ENCODE measurements around the gene ZSWIM9. TPM values are rescaled to one million over a fixed set of nuclear protein-coding genes. Genes with fewer than 3 reads are reported as not detected.

ZSWIM9 gene
- total RNA-seq, 2 experiments from 2014 or later: 8.4 to 9.5 TPM

- Mint-ChIP-seq H3K4me3 (peak overlapping the region; percentile 82), H3K36me3 (ENCODE audit: low read depth) (peaks cover 42% of the 10 kb centered on the region), H3K9me3 (no peaks in the 10 kb centered on the region), H3K27me3 (no peaks in the 10 kb centered on the region), H3K4me1 (ENCODE audit: low read depth) (peaks cover 31% of the 10 kb centered on the region), H3K27ac (peak overlapping the region; percentile 82)
- no peak for DNase-seq
- intact Hi-C loops (cut with micrococcal nuclease): no loop called here
- CTCF ChIA-PET: interaction anchor here (1.3 to 1.7 kb wide), 3 partner anchors 23 to 90 kb away, joined by 3 to 5 read pairs (median 4); no protein-coding TSS in a partner anchor
- POLR2A ChIA-PET: interaction anchor here (0.9 to 3.2 kb wide), 4 partner anchors 14 to 84 kb away, joined by 4 to 15 read pairs (median 5); no protein-coding TSS in a partner anchor
- TF ChIP-seq CTCF (IDR thresholded peaks at IDR 0.05): no peak
- peak; percentile 5 for ATAC-seq
These were observed 402 bp downstream of the ZSWIM9 start for GRCh38 chr19:48170817-48171347.

- H3K4me3 Mint-ChIP-seq: peak overlapping the region; percentile 82
- CTCF ChIA-PET: interaction anchor here (1.3 to 1.7 kb wide), 3 partner anchors 22 to 89 kb away, joined by 3 to 5 read pairs (median 4); no protein-coding TSS in a partner anchor
- intact Hi-C loops (cut with micrococcal nuclease): no loop called here
These were observed 1.2 kb downstream of the ZSWIM9 start for GRCh38 chr19:48171710-48172109.

GRCh38 chr19:48174445-48175030 is 4.1 kb downstream of the ZSWIM9 start:
- CTCF ChIA-PET: interaction anchor here (1.0 to 2.5 kb wide), 3 partner anchors 20 to 86 kb away, joined by 4 to 12 read pairs (median 5); no protein-coding TSS in a partner anchor

More at GRCh38 chr19:48171710-48172109, 1.2 kb downstream of the ZSWIM9 start:
- POLR2A ChIA-PET: interaction anchor here (0.9 to 3.2 kb wide), 5 partner anchors 9 to 83 kb away, joined by 3 to 15 read pairs (median 5); no protein-coding TSS in a partner anchor
- TF ChIP-seq CTCF (IDR thresholded peaks at IDR 0.05): no peak
- Mint-ChIP-seq H3K9me3 (no peaks in the 10 kb centered on the region), H3K36me3 (ENCODE audit: low read depth) (peaks cover 42% of the 10 kb centered on the region), H3K27ac (no peak overlapping the region), H3K27me3 (no peaks in the 10 kb centered on the region), H3K4me1 (ENCODE audit: low read depth) (peaks cover 31% of the 10 kb centered on the region)
- DNase-seq: no peak
- no peak for ATAC-seq

GRCh38 chr19:48175578-48175977 is 5.1 kb downstream of the ZSWIM9 start:
- POLR2A ChIA-PET: interaction anchor here (0.6 to 0.7 kb wide), 2 partner anchors 49 to 52 kb away, joined by 3 to 5 read pairs; no protein-coding TSS in a partner anchor
- CTCF ChIA-PET: interaction anchor here (2.5 kb wide), 1 partner anchor 19 kb away, joined by 12 read pairs; no protein-coding TSS in a partner anchor
- no peak for TF ChIP-seq CTCF (IDR thresholded peaks at IDR 0.05)
- intact Hi-C loops (cut with micrococcal nuclease): no loop called here
- Mint-ChIP-seq H3K4me1 (ENCODE audit: low read depth) (peaks cover 13% of the 10 kb centered on the region), H3K4me3 (no peak overlapping the region), H3K9me3 (peaks cover 2% of the 10 kb centered on the region), H3K36me3 (ENCODE audit: low read depth) (peaks cover 48% of the 10 kb centered on the region), H3K27me3 (no peaks in the 10 kb centered on the region), H3K27ac (no peak overlapping the region)
- DNase-seq (no peak), ATAC-seq (no peak)

More at GRCh38 chr19:48174445-48175030, 4.1 kb downstream of the ZSWIM9 start:
- no peaks in the 10 kb centered on the region for H3K9me3 Mint-ChIP-seq
- ATAC-seq (no peak), DNase-seq (no peak)
- intact Hi-C loops (cut with micrococcal nuclease): no loop called here
- H3K36me3 Mint-ChIP-seq (ENCODE audit: low read depth): peaks cover 43% of the 10 kb centered on the region
- H3K27ac Mint-ChIP-seq: no peak overlapping the region
- peaks cover 14% of the 10 kb centered on the region for H3K4me1 Mint-ChIP-seq (ENCODE audit: low read depth)
- H3K4me3 Mint-ChIP-seq: no peak overlapping the region
- TF ChIP-seq CTCF (IDR thresholded peaks at IDR 0.05): no peak
- POLR2A ChIA-PET: interaction anchor here (1.1 to 1.5 kb wide), 3 partner anchors 10 to 29 kb away, joined by 3 to 9 read pairs (median 4); no protein-coding TSS in a partner anchor
- no peaks in the 10 kb centered on the region for H3K27me3 Mint-ChIP-seq
